HepG2 (cell line): Measurements from ENCODE around the gene TOMM20. TPM values are rescaled to one million over a fixed set of nuclear protein-coding genes. Genes with fewer than 3 reads are reported as not detected.

Source experiments
- ARID5B ChIP-seq: IDR thresholded peaks from 2 replicates; pipeline ENCODE4 v1.4.0; 2020; ENCODE audit warnings: mild to moderate bottlenecking, missing genetic modification reagents
- FOXP4 ChIP-seq: sonication (generic); formaldehyde crosslinking; IDR thresholded peaks from 2 replicates; pipeline ENCODE4 v1.4.0; 2020; ENCODE audit warnings: missing genetic modification reagents
- HMG20A ChIP-seq: IDR thresholded peaks from 2 replicates; pipeline ENCODE4 v1.6.1; 2016; ENCODE audit warnings: borderline replicate concordance
- HNF1A ChIP-seq, 2 experiments: sonication (generic) in 1 of 2; formaldehyde crosslinking in 1 of 2; IDR thresholded peaks; 2 replicates each; pipeline versions ENCODE4 v1.4.0 to v1.6.1; 2016 to 2020; ENCODE audit warnings: borderline replicate concordance in 1 of 2, low read depth in 1 of 2, mild to moderate bottlenecking in 1 of 2, missing genetic modification reagents in 1 of 2
- ISL2 ChIP-seq: sonication (generic); formaldehyde crosslinking; IDR thresholded peaks from 2 replicates; pipeline ENCODE4 v1.5.0; 2020; ENCODE audit warnings: missing genetic modification reagents
- NR2F6 ChIP-seq, 2 experiments: IDR thresholded peaks; 2 replicates each; pipeline ENCODE4 v1.6.1; 2016; ENCODE audit warnings: antibody characterized with exemption in 1 of 2, mild to moderate bottlenecking in 1 of 2
- RXRB ChIP-seq: IDR thresholded peaks from 2 replicates; pipeline ENCODE4 v1.6.1; 2016; ENCODE audit warnings: borderline replicate concordance, missing genetic modification reagents, missing compliant biosample characterization
- TFAP4 ChIP-seq: sonication (generic); IDR thresholded peaks from 2 replicates; pipeline ENCODE4 v1.6.1; 2016; ENCODE audit warnings: low read depth, borderline replicate concordance
- TIGD3 ChIP-seq: sonication (generic); formaldehyde crosslinking; IDR thresholded peaks from 2 replicates; pipeline ENCODE4 v1.5.1; 2020; ENCODE audit warnings: mild to moderate bottlenecking, missing genetic modification reagents, borderline replicate concordance
- ZNF292 ChIP-seq: sonication (generic); formaldehyde crosslinking; IDR thresholded peaks from 2 replicates; pipeline ENCODE4 v1.8.1; 2022; ENCODE audit warnings: mild to moderate bottlenecking, low read depth, missing genetic modification reagents, borderline replicate concordance
- polyA plus RNA-seq, 8 experiments: library from polyadenylated mRNA; depleted of rRNA in 3 of 8; stranded (reverse) in 7 of 8; unstranded in 1 of 8; fragments of >200 nt; fragmentation: Illumina TruSeq in 4 of 8; extraction: Trizol in 4 of 8; gene quantifications; 2 replicates each; pipeline versions ENCODE4 v1.2.1 to v1.2.3, GENCODE V29; 2011 to 2016; ENCODE audit warnings: low read depth in 4 of 8, missing spikeins in 1 of 8, mixed read lengths in 1 of 8; ENCODE audit not compliant: insufficient read depth in 1 of 8
- total RNA-seq, 5 experiments: library from RNA; depleted of rRNA; stranded (reverse); fragments of >200 nt; fragmentation: Illumina TruSeq; extraction: Trizol; gene quantifications; 2 replicates each; pipeline ENCODE4 v1.2.3, GENCODE V29; 2016; ENCODE audit warnings: low read depth in 1 of 5

The TOMM20 gene
- total and polyA plus RNA-seq, 2 of the 13 experiments (the other 11 are each of a cell fraction or from before 2014, with no cell fraction given), result 153 to 376 TPM

GRCh38 chr1:235129774-235130570 lies 1.3 kb upstream of the TOMM20 start (continued):
- TF ChIP-seq HMG20A (CRISPR knock-in tag) (peak; percentile 58; the same call in 1 of the 2 replicates), RXRB (peak; percentile 69; the same call in 1 of the 2 replicates), ZNF292 (CRISPR knock-in tag) (0 out of 2 replicates have a peak, but pooled peaks have one; percentile 25), FOXP4 (CRISPR knock-in tag) (peak; percentile 83), HNF1A (IDR thresholded peaks at IDR 0.05; ENCODE audit: low read depth) (0 out of 2 replicates have a peak, but pooled peaks have one; percentile 55), HNF1A (CRISPR knock-in tag; IDR thresholded peaks at IDR 0.05; ENCODE audit: borderline replicate concordance) (no peak; the same call in 1 of the 2 replicates), TFAP4 (no peak), ISL2 (CRISPR knock-in tag) (peak; percentile 92), NR2F6 (IDR thresholded peaks at IDR 0.05) (peak; percentile 61), NR2F6 (CRISPR knock-in tag; IDR thresholded peaks at IDR 0.05) (peak; percentile 62), TIGD3 (CRISPR knock-in tag) (no peak), ARID5B (peak; percentile 68)
